PFSK-1 (cell line): ENCODE measurements around the gene NES.
A peak's percentile ranks its signal among the peaks of the same experiment; 100 is the strongest.

Source experiments
- FOXP2 ChIP-seq: optimal IDR thresholded peaks from 2 replicates; pipeline ENCODE3; 2011; ENCODE audit warnings: borderline replicate concordance, control low read depth, inconsistent platforms; ENCODE audit not compliant: insufficient read depth; ENCODE audit errors: extremely low read length, extremely low read depth
- POLR2AphosphoS5 ChIP-seq: IDR thresholded peaks from 2 replicates; pipeline ENCODE4 v1.6.1; 2012; ENCODE audit warnings: low read depth, mild to moderate bottlenecking, control low read depth, low read length, moderate library complexity
- REST ChIP-seq, 2 experiments: IDR thresholded peaks; 2 replicates each; pipeline versions ENCODE4 v1.6.1 to v1.8.0; 2011 to 2012; ENCODE audit warnings: low read depth in 2 of 2, low read length in 2 of 2, control low read depth in 1 of 2, inconsistent platforms in 1 of 2, mild to moderate bottlenecking in 1 of 2, moderate library complexity in 1 of 2; ENCODE audit not compliant: insufficient read depth in 1 of 2
- SIN3A ChIP-seq: IDR thresholded peaks from 2 replicates; pipeline ENCODE4 v1.6.1; 2012; ENCODE audit warnings: mild to moderate bottlenecking, low read length, moderate library complexity, borderline replicate concordance; ENCODE audit not compliant: insufficient read depth
- TAF1 ChIP-seq: IDR thresholded peaks from 2 replicates; pipeline ENCODE4 v1.6.1; 2012; ENCODE audit warnings: low read length, control low read depth, borderline replicate concordance; ENCODE audit not compliant: insufficient read depth

The NES gene

GRCh38 chr1:156652131-156652991 is 24.8 kb downstream of the NES start:
- TF ChIP-seq REST (IDR thresholded peaks at IDR 0.05; ENCODE audit: insufficient read depth in 1 of 2, low read depth in 2 of 2, low read length in 2 of 2) (peak; percentile 90 to 95), POLR2AphosphoS5 (no peak), TAF1 (no peak)

- no peak for TF ChIP-seq POLR2AphosphoS5
- no peak for TF ChIP-seq FOXP2
- TF ChIP-seq REST (IDR thresholded peaks at IDR 0.05; ENCODE audit: insufficient read depth in 1 of 2, low read depth in 2 of 2, low read length in 2 of 2), result no peak
These were observed 28.3 kb downstream of the NES start for GRCh38 chr1:156648951-156649350.

- TF ChIP-seq FOXP2, result no peak
- no peak for TF ChIP-seq REST (IDR thresholded peaks at IDR 0.05; ENCODE audit: insufficient read depth in 1 of 2, low read depth in 2 of 2, low read length in 2 of 2)
These were observed 28.7 kb downstream of the NES start for GRCh38 chr1:156648496-156648895.

- TF ChIP-seq FOXP2, result no peak
- TF ChIP-seq TAF1, result no peak
- TF ChIP-seq REST (IDR thresholded peaks at IDR 0.05; ENCODE audit: insufficient read depth in 1 of 2, low read depth in 2 of 2, low read length in 2 of 2), result no peak
- TF ChIP-seq POLR2AphosphoS5, result no peak
- no peak for TF ChIP-seq SIN3A
These were observed 29.9 kb downstream of the NES start for GRCh38 chr1:156647351-156647750.

GRCh38 chr1:156646738-156647211 is 30.4 kb downstream of the NES start:
- TF ChIP-seq FOXP2 (no peak), SIN3A (no peak), TAF1 (no peak), POLR2AphosphoS5 (no peak), REST (IDR thresholded peaks at IDR 0.05; ENCODE audit: insufficient read depth in 1 of 2, low read depth in 2 of 2, low read length in 2 of 2) (no peak)
